ENCODE measurements around the gene CSTA. TPM values are rescaled to one million over a fixed set of nuclear protein-coding genes. Genes with fewer than 3 reads are reported as not detected.
"Not testable (repeated sequence)": the region's sequence is repeated elsewhere in the genome, so short reads cannot be mapped to it uniquely, and the experiment has no call there.

CSTA gene
- total RNA-seq, 2 experiments from 2014 or later: 1.2 to 1.4 TPM

DNA sequence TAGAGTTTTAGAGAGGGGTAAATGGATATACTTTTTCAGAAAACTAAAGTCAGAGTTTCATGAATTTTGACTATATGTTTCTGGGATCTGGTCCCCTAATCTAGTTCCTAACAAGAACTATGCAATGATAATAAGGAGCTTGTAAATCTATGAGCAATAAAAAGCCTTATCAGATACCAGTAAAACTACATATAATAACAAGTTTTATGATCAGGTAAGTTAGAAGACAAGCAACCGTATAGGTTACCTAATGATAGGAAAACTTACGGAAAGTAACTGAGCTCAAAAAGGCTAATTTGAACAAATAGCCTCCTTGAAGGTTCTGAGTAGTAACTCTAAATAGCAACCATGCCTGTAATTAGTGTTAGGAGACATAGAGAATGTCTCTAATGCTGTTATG is 37.0 kb downstream of the CSTA start:
- H3K36me3 Mint-ChIP-seq (ENCODE audit: low read depth): peaks cover 73% of the 10 kb centered on the region
- no peaks in the 10 kb centered on the region for H3K27me3 Mint-ChIP-seq
- no peak overlapping the region for H3K4me3 Mint-ChIP-seq
- no peaks in the 10 kb centered on the region for H3K27me3 ChIP-seq (ENCODE audit: control insufficient read depth in 1 of 2, insufficient read depth in 2 of 2, low read length in 2 of 2)
- TF ChIP-seq, protein P1, sequence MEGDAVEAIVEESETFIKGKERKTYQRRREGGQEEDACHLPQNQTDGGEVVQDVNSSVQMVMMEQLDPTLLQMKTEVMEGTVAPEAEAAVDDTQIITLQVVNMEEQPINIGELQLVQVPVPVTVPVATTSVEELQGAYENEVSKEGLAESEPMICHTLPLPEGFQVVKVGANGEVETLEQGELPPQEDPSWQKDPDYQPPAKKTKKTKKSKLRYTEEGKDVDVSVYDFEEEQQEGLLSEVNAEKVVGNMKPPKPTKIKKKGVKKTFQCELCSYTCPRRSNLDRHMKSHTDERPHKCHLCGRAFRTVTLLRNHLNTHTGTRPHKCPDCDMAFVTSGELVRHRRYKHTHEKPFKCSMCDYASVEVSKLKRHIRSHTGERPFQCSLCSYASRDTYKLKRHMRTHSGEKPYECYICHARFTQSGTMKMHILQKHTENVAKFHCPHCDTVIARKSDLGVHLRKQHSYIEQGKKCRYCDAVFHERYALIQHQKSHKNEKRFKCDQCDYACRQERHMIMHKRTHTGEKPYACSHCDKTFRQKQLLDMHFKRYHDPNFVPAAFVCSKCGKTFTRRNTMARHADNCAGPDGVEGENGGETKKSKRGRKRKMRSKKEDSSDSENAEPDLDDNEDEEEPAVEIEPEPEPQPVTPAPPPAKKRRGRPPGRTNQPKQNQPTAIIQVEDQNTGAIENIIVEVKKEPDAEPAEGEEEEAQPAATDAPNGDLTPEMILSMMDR (IDR thresholded peaks at IDR 0.05): no peak
- H3K36me3 ChIP-seq (ENCODE audit: insufficient read depth, low read length): peaks cover 56% of the 10 kb centered on the region
- ATAC-seq (ENCODE audit: poor library complexity) (no peak), DNase-seq (no peak)
- H3K9me3 Mint-ChIP-seq: no peaks in the 10 kb centered on the region
- intact Hi-C loops (cut with DNase I, micrococcal nuclease): no loop called here
- H3K27ac Mint-ChIP-seq: no peak overlapping the region
- no peak overlapping the region for H3K4me3 ChIP-seq (ENCODE audit: low read length)
- ChIA-PET CTCF (interaction anchor here (0.9 kb wide), 1 partner anchor 55 kb away, joined by 3 read pairs; no protein-coding TSS in a partner anchor), POLR2A (no interaction called here)
- no peaks in the 10 kb centered on the region for H3K4me1 Mint-ChIP-seq (ENCODE audit: low read depth)
- H3K4me1 ChIP-seq (ENCODE audit: insufficient read depth, low read length): no peaks in the 10 kb centered on the region
- no peaks in the 10 kb centered on the region for H3K9me3 ChIP-seq (ENCODE audit: control insufficient read depth in 1 of 2, insufficient read depth in 1 of 2, low read length in 2 of 2)
- no peak overlapping the region for H3K27ac ChIP-seq (ENCODE audit: low read depth in 1 of 2, low read length in 2 of 2)

- H3K4me3 Mint-ChIP-seq: no peak overlapping the region
- no peak for ATAC-seq (ENCODE audit: poor library complexity)
- H3K27ac Mint-ChIP-seq: no peak overlapping the region
Observed at GRCh38 chr3:122364490-122364889, 39.4 kb downstream of the CSTA start.

DNA sequence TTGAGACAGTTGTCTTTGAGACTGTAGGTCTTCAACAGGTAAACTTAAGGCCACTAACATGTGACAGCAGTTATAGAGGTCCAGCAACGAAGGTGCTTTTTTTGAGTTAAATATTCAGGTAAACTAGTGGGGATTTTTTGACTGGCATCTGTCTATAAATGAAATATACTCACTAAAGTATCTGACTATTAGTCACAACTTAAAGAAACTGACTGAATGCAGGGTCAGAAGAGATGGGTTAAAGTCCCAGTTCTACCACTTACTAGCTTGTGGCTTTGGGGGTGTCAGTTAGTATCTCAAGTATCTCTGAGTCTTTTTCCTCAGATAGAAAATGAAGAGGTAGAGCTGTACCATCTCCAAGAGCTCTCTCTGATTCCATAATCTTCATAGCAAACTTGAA is 40.0 kb downstream of the CSTA start:
- TF ChIP-seq, protein P1 (IDR thresholded peaks at IDR 0.05): no peak
- DNase-seq: no peak
- H3K27me3 Mint-ChIP-seq: no peaks in the 10 kb centered on the region
- H3K9me3 ChIP-seq (ENCODE audit: control insufficient read depth in 1 of 2, insufficient read depth in 1 of 2, low read length in 2 of 2): no peaks in the 10 kb centered on the region
- no peak for ATAC-seq (ENCODE audit: poor library complexity)
- no peak overlapping the region for H3K27ac ChIP-seq (ENCODE audit: low read depth in 1 of 2, low read length in 2 of 2)
- H3K9me3 Mint-ChIP-seq: no peaks in the 10 kb centered on the region
- H3K4me3 ChIP-seq (ENCODE audit: low read length): no peak overlapping the region
- no peaks in the 10 kb centered on the region for H3K4me1 Mint-ChIP-seq (ENCODE audit: low read depth)
- POLR2A ChIA-PET: no interaction called here
- no peak overlapping the region for H3K4me3 Mint-ChIP-seq
- peaks cover 78% of the 10 kb centered on the region for H3K36me3 Mint-ChIP-seq (ENCODE audit: low read depth)
- no peaks in the 10 kb centered on the region for H3K27me3 ChIP-seq (ENCODE audit: control insufficient read depth in 1 of 2, insufficient read depth in 2 of 2, low read length in 2 of 2)
- H3K27ac Mint-ChIP-seq: no peak overlapping the region
- CTCF ChIA-PET: no interaction called here
- intact Hi-C loops (cut with DNase I, micrococcal nuclease): no loop called here
- no peaks in the 10 kb centered on the region for H3K4me1 ChIP-seq (ENCODE audit: insufficient read depth, low read length)
- peaks cover 61% of the 10 kb centered on the region for H3K36me3 ChIP-seq (ENCODE audit: insufficient read depth, low read length)

More at GRCh38 chr3:122364490-122364889, 39.4 kb downstream of the CSTA start:
- TF ChIP-seq, protein P1 (IDR thresholded peaks at IDR 0.05): no peak
- H3K27me3 ChIP-seq (ENCODE audit: control insufficient read depth in 1 of 2, insufficient read depth in 2 of 2, low read length in 2 of 2): no peaks in the 10 kb centered on the region
- no peak overlapping the region for H3K27ac ChIP-seq (ENCODE audit: low read depth in 1 of 2, low read length in 2 of 2)
- peaks cover 59% of the 10 kb centered on the region for H3K36me3 ChIP-seq (ENCODE audit: insufficient read depth, low read length)
- no peaks in the 10 kb centered on the region for H3K4me1 ChIP-seq (ENCODE audit: insufficient read depth, low read length)
- no peaks in the 10 kb centered on the region for H3K27me3 Mint-ChIP-seq
- ChIA-PET POLR2A (no interaction called here), CTCF (no interaction called here)
- no peaks in the 10 kb centered on the region for H3K9me3 ChIP-seq (ENCODE audit: control insufficient read depth in 1 of 2, insufficient read depth in 1 of 2, low read length in 2 of 2)
- DNase-seq: no peak
- intact Hi-C loops (cut with DNase I, micrococcal nuclease): no loop called here
- H3K4me3 ChIP-seq (ENCODE audit: low read length): no peak overlapping the region
- H3K4me1 Mint-ChIP-seq (ENCODE audit: low read depth): no peaks in the 10 kb centered on the region
- H3K36me3 Mint-ChIP-seq (ENCODE audit: low read depth): peaks cover 79% of the 10 kb centered on the region
- H3K9me3 Mint-ChIP-seq: no peaks in the 10 kb centered on the region

GRCh38 chr3:122365582-122366378 is 40.7 kb downstream of the CSTA start:
- ATAC-seq (ENCODE audit: poor library complexity); H3K27ac Mint-ChIP-seq; H3K27me3 ChIP-seq (ENCODE audit: control insufficient read depth in 1 of 2, insufficient read depth in 2 of 2, low read length in 2 of 2); H3K4me1 Mint-ChIP-seq (ENCODE audit: low read depth); H3K4me1 ChIP-seq (ENCODE audit: insufficient read depth, low read length); H3K27me3 Mint-ChIP-seq; H3K4me3 Mint-ChIP-seq; POLR2A ChIA-PET; H3K9me3 ChIP-seq (ENCODE audit: control insufficient read depth in 1 of 2, insufficient read depth in 1 of 2, low read length in 2 of 2); H3K4me3 ChIP-seq (ENCODE audit: low read length); H3K27ac ChIP-seq (ENCODE audit: low read depth in 1 of 2, low read length in 2 of 2); CTCF ChIA-PET; intact Hi-C loops (cut with DNase I, micrococcal nuclease); DNase-seq; H3K9me3 Mint-ChIP-seq: not testable (repeated sequence)
- peaks cover 80% of the 10 kb centered on the region for H3K36me3 Mint-ChIP-seq (ENCODE audit: low read depth)
- H3K36me3 ChIP-seq (ENCODE audit: insufficient read depth, low read length): peaks cover 64% of the 10 kb centered on the region
